OCI-LY1 (cell line): ENCODE data around the gene ELF4.

ENCODE experiments used
- EZH2 ChIP-seq: fragments of 200-600 bp; sonication (generic), shearing (Covaris generic); IDR thresholded peaks from 2 replicates; pipeline ENCODE4 v1.8.0; 2017; ENCODE audit warnings: borderline replicate concordance, mixed run types, mild to moderate bottlenecking, antibody characterized with exemption, low read length, moderate library complexity, mixed read lengths
- TF ChIP-seq, protein P1 (sequence below): fragments of 200-600 bp; sonication (generic), shearing (Covaris generic); IDR thresholded peaks from 2 replicates; pipeline ENCODE4 v1.5.1; 2017; ENCODE audit warnings: mild to moderate bottlenecking, antibody characterized with exemption, low read length, moderate library complexity, mixed read lengths

DNA sequence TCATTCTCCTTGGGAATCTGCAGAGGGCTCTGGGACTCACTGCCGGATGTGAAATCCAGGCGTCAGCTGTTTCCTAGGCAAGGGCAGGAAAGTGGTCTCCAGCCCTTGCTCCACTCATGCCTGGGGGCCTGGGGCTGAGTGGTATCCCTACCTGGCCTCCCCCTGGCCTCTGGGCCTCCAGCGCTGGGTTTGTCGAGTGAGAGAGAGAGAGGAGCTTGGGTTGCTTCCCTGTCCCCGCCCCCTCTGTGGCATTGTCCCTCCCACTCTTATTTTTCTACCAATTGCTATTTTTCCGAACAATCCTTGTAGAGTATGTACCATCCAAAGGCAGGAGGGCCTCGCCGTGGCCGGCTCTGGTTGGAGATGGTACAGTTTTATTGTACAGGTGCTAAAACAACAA lies 53.1 kb downstream of the ELF4 start:
- TF ChIP-seq, protein P1, sequence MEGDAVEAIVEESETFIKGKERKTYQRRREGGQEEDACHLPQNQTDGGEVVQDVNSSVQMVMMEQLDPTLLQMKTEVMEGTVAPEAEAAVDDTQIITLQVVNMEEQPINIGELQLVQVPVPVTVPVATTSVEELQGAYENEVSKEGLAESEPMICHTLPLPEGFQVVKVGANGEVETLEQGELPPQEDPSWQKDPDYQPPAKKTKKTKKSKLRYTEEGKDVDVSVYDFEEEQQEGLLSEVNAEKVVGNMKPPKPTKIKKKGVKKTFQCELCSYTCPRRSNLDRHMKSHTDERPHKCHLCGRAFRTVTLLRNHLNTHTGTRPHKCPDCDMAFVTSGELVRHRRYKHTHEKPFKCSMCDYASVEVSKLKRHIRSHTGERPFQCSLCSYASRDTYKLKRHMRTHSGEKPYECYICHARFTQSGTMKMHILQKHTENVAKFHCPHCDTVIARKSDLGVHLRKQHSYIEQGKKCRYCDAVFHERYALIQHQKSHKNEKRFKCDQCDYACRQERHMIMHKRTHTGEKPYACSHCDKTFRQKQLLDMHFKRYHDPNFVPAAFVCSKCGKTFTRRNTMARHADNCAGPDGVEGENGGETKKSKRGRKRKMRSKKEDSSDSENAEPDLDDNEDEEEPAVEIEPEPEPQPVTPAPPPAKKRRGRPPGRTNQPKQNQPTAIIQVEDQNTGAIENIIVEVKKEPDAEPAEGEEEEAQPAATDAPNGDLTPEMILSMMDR: no peak
- no peak for TF ChIP-seq EZH2
